Measurements from ENCODE around the gene PRR5L.

GRCh38 chr11:36354221-36355003 is 58.3 kb downstream of the PRR5L start:
- TF ChIP-seq POLR2A (IDR thresholded peaks at IDR 0.05; ENCODE audit: low read length) (no peak), GATA1 (IDR thresholded peaks at IDR 0.05; ENCODE audit: low read depth, low read length) (no peak)

Data from erythroblast (primary cell).